OCI-LY3 (cell line): ENCODE measurements around the gene SLC2A8.

Experiments used
- H2AFZ ChIP-seq: fragments of 200-600, 300-600 bp; shearing (Covaris generic); 2 replicates; pipeline ENCODE4 v1.6.0; 2014; ENCODE audit warnings: antibody characterized with exemption, low read depth, low read length
- H3K27ac ChIP-seq: fragments of 200-600, 300-600 bp; sonication (generic); 2 replicates; pipeline ENCODE4 v1.5.1; 2014; ENCODE audit warnings: mild to moderate bottlenecking, low read length, moderate library complexity, mixed read lengths
- H3K27me3 ChIP-seq: fragments of 200-600, 300-600 bp; sonication (generic); 2 replicates; pipeline ENCODE4 v1.6.1; 2014; ENCODE audit warnings: low read depth, low read length, mixed read lengths
- H3K36me3 ChIP-seq: fragments of 200-600, 300-600 bp; sonication (generic); replicated peaks from 2 replicates; pipeline ENCODE3; 2014; ENCODE audit warnings: low read depth, low read length, mixed read lengths
- H3K4me1 ChIP-seq: fragments of 300-600, 200-600 bp; sonication (generic); 2 replicates; pipeline ENCODE4 v1.6.1; 2014; ENCODE audit warnings: low read length, mixed read lengths
- H3K4me2 ChIP-seq: fragments of 200-600, 300-600 bp; sonication (generic); 2 replicates; pipeline ENCODE4 v1.6.1; 2014; ENCODE audit warnings: low read length, mixed read lengths
- H3K4me3 ChIP-seq: fragments of 300-600, 200-600 bp; sonication (generic); 2 replicates; pipeline ENCODE4 v1.5.1; 2014; ENCODE audit warnings: antibody characterized with exemption, mild to moderate bottlenecking, low read length, moderate library complexity
- H3K79me2 ChIP-seq: fragments of 300-600, 200-600 bp; shearing (Covaris generic); 2 replicates; pipeline ENCODE4 v1.6.1; 2014; ENCODE audit warnings: mild to moderate bottlenecking, low read length, mixed read lengths
- H3K9ac ChIP-seq: fragments of 300-600, 200-600 bp; shearing (Covaris generic); 2 replicates; pipeline ENCODE4 v1.6.0; 2014; ENCODE audit warnings: mild to moderate bottlenecking, low read length, moderate library complexity
- H3K9me3 ChIP-seq: fragments of 200-600, 300-600 bp; shearing (Covaris generic); 2 replicates; pipeline ENCODE4 v1.6.1; 2014; ENCODE audit warnings: low read length, mixed read lengths; ENCODE audit not compliant: insufficient read depth
- H4K20me1 ChIP-seq: fragments of 200-600, 300-600 bp; sonication (generic); 2 replicates; pipeline ENCODE4 v1.6.1; 2016; ENCODE audit warnings: low read length, mixed read lengths; ENCODE audit not compliant: insufficient read depth
- EZH2phosphoT487 ChIP-seq: fragments of 200-600 bp; shearing (Covaris generic); IDR thresholded peaks from 2 replicates; pipeline ENCODE4 v1.6.1; 2018; ENCODE audit warnings: antibody characterized with exemption, mixed run types, low read depth
- TF ChIP-seq, protein P1 (sequence below): fragments of 200-600, 300-600 bp; sonication (generic); IDR thresholded peaks from 2 replicates; pipeline ENCODE4 v1.5.1; 2014; ENCODE audit warnings: antibody characterized with exemption, low read length, low read depth

Gene SLC2A8

DNA sequence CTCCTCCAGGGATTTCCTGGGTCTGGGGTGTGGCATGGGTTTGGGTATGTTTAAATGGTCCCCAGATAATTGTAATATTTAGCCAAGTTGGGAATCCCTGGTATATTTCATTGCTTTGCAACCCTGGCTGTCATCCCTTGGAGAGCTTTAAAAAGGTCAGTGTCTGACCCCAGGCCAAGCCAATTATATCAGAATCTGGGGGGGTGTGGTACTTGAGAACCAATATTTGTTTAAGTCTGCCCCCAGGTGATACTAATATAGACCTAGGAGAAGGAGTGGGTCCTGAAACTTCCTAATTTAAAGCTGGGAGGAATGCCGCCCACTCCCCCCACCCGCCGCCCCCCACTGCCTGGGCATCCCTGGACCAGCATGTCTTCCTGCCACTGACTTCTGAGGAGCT, 38.2 kb upstream of the SLC2A8 start:
- no peaks in the 10 kb centered on the region for H3K79me2 ChIP-seq
- no peak overlapping the region for H3K9ac ChIP-seq
- H3K4me3 ChIP-seq = no peak overlapping the region
- H3K9me3 ChIP-seq = no peaks in the 10 kb centered on the region
- no peaks in the 10 kb centered on the region for H3K27me3 ChIP-seq
- TF ChIP-seq EZH2phosphoT487 = no peak
- TF ChIP-seq, protein P1, sequence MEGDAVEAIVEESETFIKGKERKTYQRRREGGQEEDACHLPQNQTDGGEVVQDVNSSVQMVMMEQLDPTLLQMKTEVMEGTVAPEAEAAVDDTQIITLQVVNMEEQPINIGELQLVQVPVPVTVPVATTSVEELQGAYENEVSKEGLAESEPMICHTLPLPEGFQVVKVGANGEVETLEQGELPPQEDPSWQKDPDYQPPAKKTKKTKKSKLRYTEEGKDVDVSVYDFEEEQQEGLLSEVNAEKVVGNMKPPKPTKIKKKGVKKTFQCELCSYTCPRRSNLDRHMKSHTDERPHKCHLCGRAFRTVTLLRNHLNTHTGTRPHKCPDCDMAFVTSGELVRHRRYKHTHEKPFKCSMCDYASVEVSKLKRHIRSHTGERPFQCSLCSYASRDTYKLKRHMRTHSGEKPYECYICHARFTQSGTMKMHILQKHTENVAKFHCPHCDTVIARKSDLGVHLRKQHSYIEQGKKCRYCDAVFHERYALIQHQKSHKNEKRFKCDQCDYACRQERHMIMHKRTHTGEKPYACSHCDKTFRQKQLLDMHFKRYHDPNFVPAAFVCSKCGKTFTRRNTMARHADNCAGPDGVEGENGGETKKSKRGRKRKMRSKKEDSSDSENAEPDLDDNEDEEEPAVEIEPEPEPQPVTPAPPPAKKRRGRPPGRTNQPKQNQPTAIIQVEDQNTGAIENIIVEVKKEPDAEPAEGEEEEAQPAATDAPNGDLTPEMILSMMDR = no peak
- H4K20me1 ChIP-seq = no peaks in the 10 kb centered on the region
- no peak overlapping the region for H3K27ac ChIP-seq
- H3K4me1 ChIP-seq = no peaks in the 10 kb centered on the region
- no peak overlapping the region for H3K4me2 ChIP-seq
- no peaks in the 10 kb centered on the region for H3K36me3 ChIP-seq
- no peak overlapping the region for H2AFZ ChIP-seq

DNA sequence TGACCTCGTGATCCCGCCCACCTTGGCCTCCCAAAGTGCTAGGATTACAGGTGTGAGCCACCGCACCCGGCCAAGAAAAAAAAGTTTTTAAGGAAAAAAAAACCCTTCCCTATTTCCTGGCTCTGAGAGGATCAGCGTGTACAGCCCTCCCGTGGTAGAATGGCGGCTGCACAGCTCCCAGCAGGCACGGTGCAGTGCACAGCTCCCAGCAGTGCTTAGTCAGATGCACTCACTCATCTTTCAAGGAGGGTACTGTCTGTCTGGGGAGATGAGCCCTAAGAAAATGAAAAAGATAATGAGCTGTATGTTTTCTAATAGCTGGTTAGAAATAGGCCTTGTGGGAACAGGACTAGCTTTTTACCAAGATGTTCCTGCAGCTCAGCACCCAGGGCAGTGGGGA, 36.7 kb upstream of the SLC2A8 start:
- H2AFZ ChIP-seq = no peak overlapping the region
- no peak for TF ChIP-seq EZH2phosphoT487
- TF ChIP-seq, protein P1 = no peak
- no peaks in the 10 kb centered on the region for H4K20me1 ChIP-seq
- no peaks in the 10 kb centered on the region for H3K36me3 ChIP-seq
- H3K4me2 ChIP-seq = no peak overlapping the region
- H3K9ac ChIP-seq = no peak overlapping the region
- no peak overlapping the region for H3K4me3 ChIP-seq
- H3K27ac ChIP-seq = no peak overlapping the region
- H3K79me2 ChIP-seq = no peaks in the 10 kb centered on the region
- H3K4me1 ChIP-seq = no peaks in the 10 kb centered on the region
- no peaks in the 10 kb centered on the region for H3K27me3 ChIP-seq
- H3K9me3 ChIP-seq = no peaks in the 10 kb centered on the region

DNA sequence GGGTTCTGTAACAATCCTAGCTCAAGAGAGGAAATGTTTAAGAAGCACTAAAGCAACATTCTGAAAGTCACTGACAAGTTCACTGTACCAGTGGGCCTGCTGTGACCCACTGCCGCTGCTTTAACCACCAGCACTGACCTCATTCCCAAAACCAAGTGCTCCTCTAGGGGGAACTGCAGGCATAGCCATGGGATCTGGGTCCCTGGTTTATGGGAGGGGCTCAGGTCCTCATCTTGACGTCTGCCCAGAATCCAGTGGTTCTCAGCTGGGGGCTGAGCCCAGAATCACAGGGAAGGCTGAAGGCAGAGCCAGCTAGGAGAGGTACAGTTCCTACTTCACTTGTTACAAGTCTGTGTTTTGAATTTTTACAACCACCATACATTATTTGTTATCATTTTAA, 36.1 kb upstream of the SLC2A8 start:
- no peak overlapping the region for H3K9ac ChIP-seq
- no peaks in the 10 kb centered on the region for H4K20me1 ChIP-seq
- no peak overlapping the region for H3K4me3 ChIP-seq
- TF ChIP-seq, protein P1 = no peak
- TF ChIP-seq EZH2phosphoT487 = no peak
- no peaks in the 10 kb centered on the region for H3K9me3 ChIP-seq
- no peaks in the 10 kb centered on the region for H3K4me1 ChIP-seq
- H2AFZ ChIP-seq = no peak overlapping the region
- H3K36me3 ChIP-seq = no peaks in the 10 kb centered on the region
- H3K27me3 ChIP-seq = no peaks in the 10 kb centered on the region
- no peaks in the 10 kb centered on the region for H3K79me2 ChIP-seq
- H3K27ac ChIP-seq = no peak overlapping the region
- no peak overlapping the region for H3K4me2 ChIP-seq

DNA sequence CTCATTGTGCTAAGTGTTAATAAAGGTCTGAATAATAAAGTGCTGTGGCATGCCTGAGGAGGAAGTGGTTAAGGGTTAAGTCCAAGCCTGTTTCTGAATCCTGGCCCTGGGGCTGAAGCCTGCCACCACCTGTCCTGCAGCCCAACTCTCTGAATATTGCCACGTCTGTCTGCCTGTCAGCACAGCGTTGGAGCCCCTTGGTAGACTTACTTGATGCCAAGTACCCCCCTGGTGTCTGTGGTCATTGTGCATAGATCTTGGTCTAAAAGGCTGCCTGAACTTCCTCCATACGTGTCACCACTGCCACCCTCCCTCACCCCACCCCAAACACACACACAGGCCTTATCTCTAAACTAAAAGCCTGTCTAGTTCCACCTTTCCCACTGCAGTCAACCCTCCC, 35.4 kb upstream of the SLC2A8 start:
- Histone ChIP-seq H4K20me1 (no peaks in the 10 kb centered on the region), H3K4me3 (no peak overlapping the region), H3K79me2 (no peaks in the 10 kb centered on the region), H3K9ac (no peak overlapping the region), H3K4me2 (no peak overlapping the region), H3K36me3 (no peaks in the 10 kb centered on the region), H3K4me1 (no peaks in the 10 kb centered on the region), H3K9me3 (no peaks in the 10 kb centered on the region), H3K27ac (no peak overlapping the region), H3K27me3 (no peaks in the 10 kb centered on the region), H2AFZ (no peak overlapping the region)
- TF ChIP-seq EZH2phosphoT487 = no peak
- TF ChIP-seq, protein P1 = no peak
